HEK293 (cell line): ENCODE measurements around the gene CDC34.
A peak's percentile ranks its signal among the peaks of the same experiment; 100 is the strongest.

ENCODE experiments used
- CTCF ChIP-seq: fragments of 450-650 bp; formaldehyde crosslinking; IDR thresholded peaks from 2 replicates; pipeline ENCODE4 v1.5.1; 2016; ENCODE audit warnings: missing biosample characterization, missing genetic modification characterization
- GLI4 ChIP-seq: fragments of 450-650 bp; formaldehyde crosslinking; IDR thresholded peaks from 2 replicates; pipeline ENCODE4 v1.5.1; 2016; ENCODE audit warnings: missing biosample characterization, missing genetic modification characterization
- GLIS1 ChIP-seq: fragments of 450-650 bp; formaldehyde crosslinking; IDR thresholded peaks from 2 replicates; pipeline ENCODE4 v1.5.1; 2016; ENCODE audit warnings: missing biosample characterization, missing genetic modification characterization
- HIC1 ChIP-seq: fragments of 450-650 bp; formaldehyde crosslinking; IDR thresholded peaks from 2 replicates; pipeline ENCODE4 v1.5.1; 2016; ENCODE audit warnings: missing biosample characterization, missing genetic modification characterization
- HOXC10 ChIP-seq: sonication (generic); formaldehyde crosslinking; IDR thresholded peaks from 2 replicates; pipeline ENCODE4 v1.8.1; 2023; ENCODE audit warnings: mild to moderate bottlenecking, missing genetic modification reagents
- KLF10 ChIP-seq: fragments of 450-650 bp; IDR thresholded peaks from 2 replicates; pipeline ENCODE4 v1.5.1; 2018; ENCODE audit warnings: missing biosample characterization, mild to moderate bottlenecking, missing genetic modification characterization
- MZF1 ChIP-seq: fragments of 450-650 bp; formaldehyde crosslinking; IDR thresholded peaks from 2 replicates; pipeline ENCODE4 v1.5.1; 2017; ENCODE audit warnings: missing biosample characterization, missing genetic modification characterization, borderline replicate concordance
- PRDM1 ChIP-seq: fragments of 450-650 bp; formaldehyde crosslinking; IDR thresholded peaks from 2 replicates; pipeline ENCODE4; 2016; ENCODE audit warnings: missing biosample characterization, missing genetic modification characterization
- SP7 ChIP-seq: fragments of 450-650 bp; formaldehyde crosslinking; IDR thresholded peaks from 2 replicates; pipeline ENCODE4 v1.5.1; 2016; ENCODE audit warnings: missing biosample characterization, missing genetic modification characterization
- ZBTB6 ChIP-seq: fragments of 450-650 bp; formaldehyde crosslinking; IDR thresholded peaks from 2 replicates; pipeline ENCODE4 v1.5.1; 2017; ENCODE audit warnings: missing biosample characterization, missing genetic modification characterization
- ZBTB8A ChIP-seq: fragments of 450-650 bp; formaldehyde crosslinking; IDR thresholded peaks from 2 replicates; pipeline ENCODE4 v1.5.1; 2016; ENCODE audit warnings: missing biosample characterization, missing genetic modification characterization
- ZEB2 ChIP-seq: fragments of 450-650 bp; formaldehyde crosslinking; IDR thresholded peaks from 2 replicates; pipeline ENCODE4 v1.5.1; 2016; ENCODE audit warnings: missing biosample characterization, missing genetic modification characterization
- ZIC2 ChIP-seq: fragments of 450-650 bp; formaldehyde crosslinking; IDR thresholded peaks from 2 replicates; pipeline ENCODE4 v1.5.1; 2016; ENCODE audit warnings: missing biosample characterization, missing genetic modification characterization
- ZNF148 ChIP-seq: fragments of 450-650 bp; formaldehyde crosslinking; IDR thresholded peaks from 2 replicates; pipeline ENCODE4 v1.5.0; 2017; ENCODE audit warnings: missing biosample characterization, missing genetic modification characterization, borderline replicate concordance
- ZNF157 ChIP-seq: fragments of 450-650 bp; formaldehyde crosslinking; IDR thresholded peaks from 2 replicates; pipeline ENCODE4 v1.5.1; 2016; ENCODE audit warnings: missing biosample characterization, missing genetic modification characterization
- ZNF184 ChIP-seq: fragments of 450-650 bp; IDR thresholded peaks from 2 replicates; pipeline ENCODE4 v1.5.1; 2018; ENCODE audit warnings: missing biosample characterization, mild to moderate bottlenecking, missing genetic modification characterization
- ZNF19 ChIP-seq: fragments of 450-650 bp; formaldehyde crosslinking; IDR thresholded peaks from 2 replicates; pipeline ENCODE4; 2016; ENCODE audit warnings: missing biosample characterization, missing genetic modification characterization, low read depth
- ZNF202 ChIP-seq: fragments of 450-650 bp; formaldehyde crosslinking; IDR thresholded peaks from 2 replicates; pipeline ENCODE4 v1.5.1; 2016; ENCODE audit warnings: missing biosample characterization, missing genetic modification characterization, borderline replicate concordance
- ZNF221 ChIP-seq: fragments of 450-650 bp; formaldehyde crosslinking; IDR thresholded peaks from 2 replicates; pipeline ENCODE4 v1.5.1; 2017; ENCODE audit warnings: missing biosample characterization, missing genetic modification characterization, borderline replicate concordance
- ZNF302 ChIP-seq: fragments of 450-650 bp; formaldehyde crosslinking; IDR thresholded peaks from 2 replicates; pipeline ENCODE4 v1.5.1; 2016; ENCODE audit warnings: missing biosample characterization, missing genetic modification characterization, low read depth
- ZNF335 ChIP-seq: fragments of 450-650 bp; formaldehyde crosslinking; conservative IDR thresholded peaks from 2 replicates; pipeline ENCODE4 v1.5.1; 2016; ENCODE audit warnings: missing biosample characterization, missing genetic modification characterization
- ZNF362 ChIP-seq: fragments of 450-650 bp; formaldehyde crosslinking; IDR thresholded peaks from 2 replicates; pipeline ENCODE4 v1.5.1; 2016; ENCODE audit warnings: missing biosample characterization, missing genetic modification characterization
- ZNF518A ChIP-seq: fragments of 450-650 bp; formaldehyde crosslinking; conservative IDR thresholded peaks from 2 replicates; pipeline ENCODE4 v1.5.1; 2016; ENCODE audit warnings: low read depth, missing biosample characterization, missing genetic modification characterization
- ZNF621 ChIP-seq: fragments of 450-650 bp; formaldehyde crosslinking; IDR thresholded peaks from 2 replicates; pipeline ENCODE4 v1.5.1; 2017; ENCODE audit warnings: missing biosample characterization, missing genetic modification characterization
- ZNF776 ChIP-seq: fragments of 450-650 bp; formaldehyde crosslinking; IDR thresholded peaks from 2 replicates; pipeline ENCODE4 v1.5.0; 2017; ENCODE audit warnings: missing biosample characterization, missing genetic modification characterization, borderline replicate concordance
- ZSCAN30 ChIP-seq: fragments of 450-650 bp; IDR thresholded peaks from 2 replicates; pipeline ENCODE4 v1.5.1; 2018; ENCODE audit warnings: missing biosample characterization, mild to moderate bottlenecking, missing genetic modification characterization, moderate library complexity

The CDC34 gene

GRCh38 chr19:531009-531752 is 379 bp upstream of the CDC34 start (continued):
- no peak for TF ChIP-seq ZNF148
- TF ChIP-seq ZNF202 (tag by site-specific recombination) = no peak
- no peak for TF ChIP-seq ZNF362 (tag by site-specific recombination)
- no peak for TF ChIP-seq ZNF518A
- TF ChIP-seq ZNF335 (tag by site-specific recombination) = peak; percentile 92
- no peak for TF ChIP-seq ZNF302 (tag by site-specific recombination)
- peak; percentile 77; the same call in 1 of the 2 replicates for TF ChIP-seq ZBTB6
- TF ChIP-seq KLF10 (tag by site-specific recombination) = peak; percentile 55
- TF ChIP-seq SP7 (tag by site-specific recombination) = 0 out of 2 replicates have a peak, but pooled peaks have one; percentile 22
- TF ChIP-seq MZF1 (tag by site-specific recombination) = peak; percentile 16; the same call in 1 of the 2 replicates
- no peak for TF ChIP-seq ZNF157 (tag by site-specific recombination)
- no peak for TF ChIP-seq ZNF19 (tag by site-specific recombination)
- TF ChIP-seq ZIC2 = no peak
- no peak for TF ChIP-seq ZNF621 (tag by site-specific recombination)
- TF ChIP-seq PRDM1 (tag by site-specific recombination) = no peak
- TF ChIP-seq CTCF (tag by site-specific recombination) = peak; percentile 27; the same call in 1 of the 2 replicates
- TF ChIP-seq GLI4 (tag by site-specific recombination) = no peak
- TF ChIP-seq HOXC10 (CRISPR knock-in tag) = no peak
- no peak for TF ChIP-seq ZNF221
- no peak for TF ChIP-seq ZNF776 (tag by site-specific recombination)
- TF ChIP-seq ZEB2 (tag by site-specific recombination) = peak; percentile 84
- 0 out of 2 replicates have a peak, but pooled peaks have one; percentile 35 for TF ChIP-seq ZBTB8A (tag by site-specific recombination)
- no peak for TF ChIP-seq GLIS1 (tag by site-specific recombination)
- TF ChIP-seq ZSCAN30 = peak; percentile 38; the same call in 1 of the 2 replicates
- TF ChIP-seq ZNF184 (tag by site-specific recombination) = peak; percentile 18; the same call in 1 of the 2 replicates
- no peak for TF ChIP-seq HIC1 (tag by site-specific recombination)
